Stimulated activated CD8-positive, alpha-beta memory T cell treated with anti-CD3 and anti-CD28 coated beads, Interleukin-7, amount 100 ng/mL, for 4 hours (primary cell): ENCODE data around the gene TIAM1.
A peak's percentile ranks its signal among the peaks of the same experiment; 100 is the strongest.

Source experiments
- DNase-seq, 2 donors: peaks; one replicate each; pipeline ENCODE4 v3.0.0-alpha.2; 2020; ENCODE audit warnings: low read depth in 2 of 2

The TIAM1 gene

DNA sequence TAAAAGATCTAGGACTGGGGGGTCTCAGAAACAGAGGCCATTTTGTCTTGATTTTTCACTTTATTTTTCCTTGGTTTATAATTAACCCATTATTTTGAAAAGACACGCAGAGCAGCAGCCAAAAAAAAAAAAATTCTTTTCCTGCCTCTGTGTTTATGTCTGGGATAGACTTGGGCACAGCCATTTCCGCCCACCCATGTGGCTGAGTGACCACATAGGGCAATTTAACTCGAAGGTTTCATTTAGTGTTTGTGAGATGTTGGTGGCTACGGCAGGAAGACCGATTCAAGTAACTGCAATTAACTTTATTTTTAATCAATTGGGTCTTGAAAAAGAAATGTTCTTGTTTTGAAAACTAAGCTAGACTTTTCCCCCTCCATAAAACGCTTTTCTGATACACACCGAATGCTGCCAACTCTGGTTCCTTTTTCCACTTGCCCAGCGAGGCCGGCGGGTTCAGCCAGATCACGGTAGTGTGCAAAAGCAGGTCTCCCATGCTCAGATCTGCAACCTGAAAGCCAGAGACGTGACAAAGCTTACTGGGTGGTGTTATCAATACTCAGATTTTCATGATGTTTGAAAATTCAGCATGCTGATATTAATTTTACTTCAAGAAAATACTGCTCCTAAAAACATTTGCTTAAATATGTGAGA is 208.4 kb downstream of the TIAM1 start:
- DNase-seq = no peak

DNA sequence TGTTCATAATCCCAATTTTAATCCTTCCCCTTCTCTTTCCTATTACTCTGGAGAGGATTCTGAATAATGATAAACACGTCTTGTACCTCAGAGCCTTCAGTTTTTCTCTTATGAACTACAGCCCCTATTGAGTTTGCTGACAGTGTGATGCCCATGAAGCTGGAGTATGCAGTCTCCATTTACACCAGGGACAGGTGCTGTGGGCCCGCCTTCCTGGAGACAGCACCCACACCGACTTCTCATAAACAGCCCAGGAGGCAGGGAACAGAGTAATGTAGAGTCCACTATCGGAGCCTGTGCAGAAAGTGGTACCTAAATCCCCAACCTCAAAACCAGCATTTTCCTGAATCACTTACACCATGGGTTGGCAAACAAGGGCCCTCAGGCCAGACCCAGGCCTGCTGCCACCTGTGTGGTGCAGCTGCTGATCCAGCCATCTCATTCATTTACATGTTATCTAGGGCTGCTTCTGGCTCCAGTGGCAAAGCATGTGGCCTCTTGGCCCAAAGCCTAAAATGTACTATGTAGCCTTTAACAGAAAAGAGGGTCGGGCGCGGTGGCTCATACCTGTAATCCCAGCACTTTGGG is 210.7 kb downstream of the TIAM1 start:
- no peak for DNase-seq

DNA sequence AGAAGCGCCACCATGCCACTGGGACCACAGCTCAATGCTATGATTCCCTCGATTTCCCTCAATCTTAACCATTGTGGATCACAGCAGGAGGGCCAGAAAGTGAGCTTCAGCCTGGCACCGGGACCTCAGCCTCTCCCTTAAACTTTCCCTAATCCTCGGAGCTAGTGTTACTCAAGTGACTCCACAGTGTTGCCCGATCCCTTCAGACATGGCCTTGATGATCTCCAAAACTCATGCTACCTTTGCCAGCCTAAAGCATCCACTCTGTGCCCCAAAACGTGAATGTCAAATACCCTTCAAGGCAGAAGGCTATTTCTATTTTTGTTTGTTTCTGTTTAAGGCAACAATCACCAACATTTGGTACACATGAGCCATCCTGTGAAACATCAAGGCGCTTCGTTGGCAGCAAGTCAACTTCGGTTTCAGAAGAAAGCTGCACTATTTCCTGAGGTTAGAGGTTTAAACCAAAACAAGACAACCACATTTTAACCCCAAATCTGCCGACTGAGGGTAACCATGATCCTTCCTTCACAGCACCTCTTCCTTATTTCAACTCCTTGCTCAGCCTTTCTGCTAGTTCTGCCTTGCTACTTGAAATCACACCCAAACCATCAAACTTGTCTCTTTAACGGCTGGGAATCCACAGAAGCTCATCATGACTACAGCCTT is 211.4 kb downstream of the TIAM1 start:
- DNase-seq = peak; percentile 19 to 55

DNA sequence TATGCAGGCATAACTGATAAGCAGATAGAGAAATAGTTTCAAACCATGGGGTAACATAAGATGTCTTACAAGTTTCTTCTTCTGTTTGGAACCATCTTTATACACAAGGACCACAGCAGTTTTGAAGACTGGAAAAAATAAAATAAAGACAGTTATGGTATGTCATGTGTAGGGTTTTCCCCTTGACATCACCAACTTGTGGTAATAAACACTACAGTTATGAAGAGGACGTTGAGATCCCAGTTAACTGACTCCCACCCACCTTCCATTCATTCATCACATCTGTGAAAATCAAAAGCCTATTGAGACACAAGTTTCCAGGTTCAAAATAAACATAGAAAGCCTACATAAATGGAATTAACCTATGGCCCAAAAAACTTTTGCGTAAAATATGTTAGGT is 213.2 kb downstream of the TIAM1 start:
- DNase-seq = no peak

DNA sequence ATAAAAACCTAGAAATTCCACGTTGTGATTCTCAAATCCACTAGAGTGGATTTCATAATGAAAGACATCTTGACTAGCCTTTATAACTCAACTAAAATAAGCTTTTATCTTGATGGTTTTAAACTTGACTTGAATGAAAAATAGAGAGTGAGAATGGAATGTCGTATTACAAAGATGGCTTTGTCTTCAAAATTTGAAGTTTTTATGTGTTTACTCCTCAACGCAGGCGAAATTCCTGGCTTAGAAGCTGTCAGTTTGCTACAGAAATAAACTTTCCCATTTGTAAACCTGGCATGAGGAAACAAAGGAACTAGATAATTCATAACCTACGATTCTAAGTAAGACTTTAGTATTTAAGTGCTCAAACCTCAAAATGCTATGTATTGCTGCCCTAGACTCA is 215.8 kb downstream of the TIAM1 start:
- no peak for DNase-seq

DNA sequence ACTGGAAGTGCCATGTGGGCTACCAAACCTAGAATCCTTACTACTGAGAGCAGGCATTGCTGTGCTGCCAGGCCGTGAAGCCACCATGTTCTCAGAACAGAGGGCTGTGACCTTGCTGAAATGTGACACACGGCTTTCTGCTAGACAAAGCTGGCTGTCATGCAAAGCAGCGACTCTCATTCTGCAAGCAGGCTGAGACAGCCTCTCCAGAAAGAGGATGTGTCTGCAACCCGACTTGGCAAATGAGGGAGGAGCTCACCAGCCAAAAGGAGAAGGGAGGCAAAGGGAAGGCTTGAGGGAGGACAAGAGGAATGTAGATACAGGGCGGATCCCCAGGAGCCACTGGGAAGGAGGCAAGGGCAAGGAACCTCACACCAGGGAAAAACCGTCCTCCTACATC is 220.1 kb downstream of the TIAM1 start:
- no peak for DNase-seq

DNA sequence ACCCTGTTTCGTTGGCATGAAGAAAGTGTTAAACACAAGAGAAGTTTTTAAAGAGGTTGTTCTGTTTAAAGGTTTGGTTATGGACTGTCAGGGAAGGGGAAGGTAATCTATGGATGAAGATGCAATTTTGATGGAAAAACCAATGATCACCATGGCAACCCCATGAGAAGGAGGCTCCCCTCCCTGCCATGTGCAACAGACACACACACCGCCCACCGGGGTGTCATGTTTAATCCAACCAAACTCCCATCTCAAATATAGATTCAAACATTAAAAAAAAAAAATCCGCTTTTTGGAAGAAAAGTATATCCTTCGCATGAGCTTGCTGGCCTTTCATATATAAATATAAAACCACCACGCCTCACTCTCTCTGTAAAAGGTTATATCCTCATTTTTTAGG is 224.9 kb downstream of the TIAM1 start:
- DNase-seq = no peak

DNA sequence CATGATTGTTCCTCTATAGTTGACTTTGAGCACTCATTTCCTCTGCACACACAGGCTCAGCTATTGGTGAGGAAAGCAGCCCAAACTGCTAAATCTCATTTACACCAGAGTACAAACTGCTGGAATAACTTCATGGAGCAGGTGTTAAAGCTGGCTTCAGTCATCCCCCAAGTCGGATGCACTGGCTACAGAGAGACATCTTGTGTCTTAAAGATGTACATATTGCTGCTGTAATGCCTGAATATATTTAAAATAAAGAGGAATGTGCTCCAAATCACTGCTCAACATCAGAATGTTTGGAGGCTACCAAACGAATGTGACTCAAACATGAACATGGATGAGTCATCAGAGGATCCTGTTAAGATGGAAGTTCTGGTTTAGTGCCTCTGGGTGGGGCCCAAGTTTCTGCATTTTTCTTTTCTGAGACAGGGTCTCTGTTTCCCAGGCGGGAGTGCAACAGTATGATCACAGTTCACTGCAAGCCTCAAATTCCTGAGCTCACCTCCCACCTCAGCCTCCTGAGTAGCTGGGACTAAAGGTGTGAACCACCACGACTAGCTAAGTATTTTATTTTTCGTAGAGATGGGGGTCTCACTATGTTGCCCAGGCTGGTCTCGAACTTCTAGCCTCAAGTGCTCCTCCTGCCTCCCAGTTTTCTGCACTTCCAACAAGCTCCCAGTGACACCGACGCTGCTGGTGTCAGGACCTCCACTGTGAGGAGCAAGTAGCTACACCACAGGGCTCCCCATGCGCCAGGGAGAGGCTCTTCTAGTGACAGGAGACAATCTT is 226.7 kb downstream of the TIAM1 start:
- DNase-seq = no peak

DNA sequence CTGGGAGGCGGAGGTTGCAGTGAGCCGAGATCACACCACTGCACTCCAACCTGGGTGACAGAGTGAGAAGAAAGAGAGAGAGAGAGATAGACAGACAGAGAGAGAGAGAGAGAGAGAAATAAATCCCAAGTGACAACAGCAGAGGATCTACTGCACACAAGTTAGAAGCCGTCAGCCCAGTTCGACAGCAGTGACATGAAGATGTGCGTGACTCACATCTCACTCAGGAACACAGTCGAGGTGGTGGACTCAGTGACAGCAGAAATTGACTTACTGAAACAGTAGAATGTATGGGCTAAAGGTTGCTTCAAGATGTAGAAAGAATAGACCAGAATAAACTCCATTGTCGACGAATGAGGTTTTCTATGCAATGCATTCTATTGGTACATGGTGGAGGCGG is 228.8 kb downstream of the TIAM1 start:
- DNase-seq = no peak

DNA sequence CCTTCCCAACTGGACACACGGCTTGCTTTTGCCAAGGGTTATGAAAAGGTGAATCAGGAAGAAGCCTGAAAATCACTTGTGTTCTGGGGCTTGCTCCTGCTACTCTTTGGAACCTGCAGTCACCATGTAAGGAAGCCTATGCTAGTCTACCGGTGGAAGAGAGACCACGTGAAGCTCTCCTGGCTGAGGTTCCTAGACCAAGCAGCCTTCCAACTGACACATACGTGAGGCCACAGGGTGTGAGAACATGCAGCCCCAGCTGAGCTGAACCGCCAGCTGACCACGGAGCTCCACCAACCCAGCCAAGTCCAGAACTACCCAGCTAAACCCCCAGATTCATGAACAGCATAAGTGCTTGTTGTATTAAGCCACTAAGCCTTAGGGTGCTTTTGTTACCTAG is 233.0 kb downstream of the TIAM1 start:
- no peak for DNase-seq

DNA sequence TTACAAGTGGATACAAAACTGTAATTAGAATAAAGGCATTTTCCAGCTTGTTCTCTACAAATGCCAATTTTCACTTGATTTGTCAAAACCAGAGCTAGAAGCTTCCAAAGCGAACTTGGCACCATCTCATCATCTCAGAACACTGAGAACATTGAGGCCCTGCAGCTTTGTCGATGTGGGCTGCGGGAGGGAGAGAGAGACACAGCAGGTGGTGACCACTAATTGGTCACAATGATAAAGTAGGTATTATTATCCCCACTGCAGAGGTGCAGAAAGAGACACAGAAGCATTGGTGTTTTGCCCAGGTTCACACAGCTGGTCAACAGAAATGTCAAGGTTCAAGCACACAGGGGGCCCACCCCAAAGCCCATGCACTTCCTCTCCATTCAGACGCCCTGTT is 233.6 kb downstream of the TIAM1 start:
- no peak for DNase-seq

DNA sequence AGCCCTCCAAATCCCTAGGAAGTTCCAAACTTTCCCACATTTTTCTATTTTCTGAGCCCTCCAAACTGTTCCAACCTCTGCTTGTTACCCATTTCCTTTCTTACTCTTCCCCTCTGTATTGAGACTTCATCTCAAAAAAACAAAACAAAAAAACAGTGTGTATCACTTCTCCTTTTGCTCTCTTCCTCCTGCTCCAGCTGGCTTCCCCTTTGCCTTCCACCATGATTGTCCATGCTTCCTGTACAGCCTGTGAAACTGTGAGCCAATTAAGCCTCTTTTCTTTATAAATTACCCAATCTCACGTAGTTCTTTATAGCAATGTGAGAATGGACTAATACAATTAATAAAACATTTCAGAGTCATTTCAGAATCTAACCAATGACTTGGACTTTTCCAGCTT is 236.2 kb downstream of the TIAM1 start:
- no peak for DNase-seq

DNA sequence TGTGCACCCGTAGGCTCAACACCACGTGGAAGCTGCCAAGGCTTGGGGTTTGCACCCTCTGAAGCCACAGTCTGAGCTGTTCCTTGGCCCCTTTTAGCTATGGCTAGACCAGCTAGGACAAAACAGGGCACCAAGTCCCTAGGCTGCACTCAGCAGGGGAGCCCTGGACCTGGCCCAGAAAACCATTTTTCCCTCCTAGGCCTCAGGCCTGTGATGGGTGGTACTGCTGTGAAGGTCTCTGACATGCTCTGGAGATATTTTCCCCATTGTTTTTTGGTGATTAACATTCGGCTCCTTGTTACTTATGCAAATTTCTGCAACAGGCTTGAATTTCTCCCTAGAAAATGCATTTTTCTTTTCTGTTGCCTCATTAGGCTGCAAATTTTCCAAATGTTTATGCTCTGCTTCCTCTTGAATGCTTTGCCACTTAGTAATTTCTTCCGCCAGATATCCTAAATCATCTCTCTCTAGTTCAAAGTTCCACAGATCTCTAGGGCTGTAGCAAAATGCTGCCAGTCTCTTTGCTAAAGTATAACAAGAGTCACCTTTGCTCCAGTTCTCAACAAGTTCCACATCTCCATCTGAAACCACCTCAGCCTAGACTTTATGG is 236.8 kb downstream of the TIAM1 start:
- DNase-seq = no peak

DNA sequence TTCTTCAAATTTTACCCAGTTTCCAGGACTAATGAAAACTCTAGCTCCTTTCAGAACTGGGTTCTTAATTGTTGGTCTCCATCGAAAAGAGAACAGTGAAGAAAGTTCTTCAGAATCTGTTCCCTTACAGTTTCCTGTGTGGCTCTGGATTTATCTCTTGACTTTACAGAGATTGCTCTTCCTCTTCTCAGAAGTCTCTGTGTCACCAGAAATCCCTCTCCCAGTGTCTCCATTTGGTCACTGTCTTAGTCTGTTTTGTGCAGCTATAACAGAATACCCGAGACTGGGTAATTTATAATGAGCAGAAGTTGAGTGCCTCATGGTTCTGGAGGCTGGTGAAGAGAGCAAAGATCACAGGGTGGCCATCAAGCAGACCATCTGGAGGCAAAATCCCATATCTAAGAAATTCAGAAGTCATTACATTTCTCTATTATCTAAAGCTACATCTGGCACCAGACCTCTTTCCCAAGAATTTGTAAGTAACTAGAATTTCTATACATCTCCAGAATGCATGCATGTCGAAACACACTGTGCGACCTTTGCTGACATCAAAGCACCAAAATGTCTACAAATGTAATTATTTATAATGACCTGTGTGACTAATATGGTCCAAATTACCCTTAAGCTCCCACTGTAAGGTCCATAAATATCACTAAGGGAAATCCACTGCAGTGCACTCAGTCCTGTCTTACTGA is 240.3 kb downstream of the TIAM1 start:
- no peak for DNase-seq

DNA sequence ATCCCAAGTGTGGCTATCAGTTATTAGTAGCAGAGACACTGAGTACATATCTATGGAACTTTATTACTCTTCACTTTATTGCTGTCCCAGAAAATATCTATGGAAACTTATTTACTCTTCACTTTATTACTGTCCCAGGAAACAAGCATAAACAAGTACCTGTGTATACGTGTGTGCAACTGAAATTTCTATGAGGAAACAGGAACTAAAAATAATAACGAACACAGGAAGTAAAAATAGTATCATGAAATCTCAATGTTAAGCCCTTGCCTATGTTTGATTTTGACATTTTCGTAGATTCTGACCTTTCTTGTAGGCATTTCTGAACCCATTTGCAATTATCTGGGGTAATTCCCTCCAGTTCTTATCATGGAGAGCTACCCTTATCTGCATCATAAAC is 240.9 kb downstream of the TIAM1 start:
- DNase-seq = no peak

DNA sequence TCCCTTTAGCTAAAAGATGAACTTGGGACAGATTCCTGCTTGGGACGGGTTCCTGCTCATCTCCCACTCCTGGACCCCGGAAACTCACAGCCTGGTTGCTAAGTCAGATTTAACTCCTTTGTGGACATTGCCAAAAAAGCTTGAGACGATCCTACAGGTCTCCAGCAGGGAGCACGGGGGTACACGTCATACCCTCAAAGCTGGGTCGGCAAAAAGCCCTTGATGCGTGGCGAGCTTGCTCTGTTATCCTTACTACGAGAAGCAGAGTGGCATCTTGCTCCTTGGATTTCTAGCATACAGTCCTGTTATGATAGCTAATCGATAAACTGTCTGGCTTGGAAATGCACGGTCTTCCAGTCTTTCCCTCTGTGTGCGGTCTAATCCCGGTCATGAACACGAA is 244.9 kb downstream of the TIAM1 start:
- DNase-seq = no peak

DNA sequence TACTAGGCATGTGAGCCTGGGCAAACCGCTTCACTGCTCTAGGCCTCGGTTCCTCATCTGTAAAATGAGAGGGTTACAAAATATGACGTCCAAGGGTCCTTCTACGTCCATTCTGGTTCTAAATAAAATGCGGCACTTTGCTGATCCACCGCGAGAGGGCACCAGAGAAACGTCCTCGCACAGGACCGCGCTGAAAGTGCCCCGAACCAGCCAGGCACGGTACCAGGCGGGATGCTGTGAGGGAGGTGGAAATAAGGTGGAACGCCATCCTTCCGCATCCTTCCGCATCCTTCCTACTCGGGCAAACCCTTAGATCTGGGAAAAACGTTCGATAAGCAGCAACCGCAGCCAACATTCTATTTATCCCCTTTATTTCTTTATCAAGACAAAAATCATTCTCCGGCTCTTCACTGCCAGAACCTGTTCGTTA is 245.5 kb downstream of the TIAM1 start:
- DNase-seq = peak; percentile 46 to 58

DNA sequence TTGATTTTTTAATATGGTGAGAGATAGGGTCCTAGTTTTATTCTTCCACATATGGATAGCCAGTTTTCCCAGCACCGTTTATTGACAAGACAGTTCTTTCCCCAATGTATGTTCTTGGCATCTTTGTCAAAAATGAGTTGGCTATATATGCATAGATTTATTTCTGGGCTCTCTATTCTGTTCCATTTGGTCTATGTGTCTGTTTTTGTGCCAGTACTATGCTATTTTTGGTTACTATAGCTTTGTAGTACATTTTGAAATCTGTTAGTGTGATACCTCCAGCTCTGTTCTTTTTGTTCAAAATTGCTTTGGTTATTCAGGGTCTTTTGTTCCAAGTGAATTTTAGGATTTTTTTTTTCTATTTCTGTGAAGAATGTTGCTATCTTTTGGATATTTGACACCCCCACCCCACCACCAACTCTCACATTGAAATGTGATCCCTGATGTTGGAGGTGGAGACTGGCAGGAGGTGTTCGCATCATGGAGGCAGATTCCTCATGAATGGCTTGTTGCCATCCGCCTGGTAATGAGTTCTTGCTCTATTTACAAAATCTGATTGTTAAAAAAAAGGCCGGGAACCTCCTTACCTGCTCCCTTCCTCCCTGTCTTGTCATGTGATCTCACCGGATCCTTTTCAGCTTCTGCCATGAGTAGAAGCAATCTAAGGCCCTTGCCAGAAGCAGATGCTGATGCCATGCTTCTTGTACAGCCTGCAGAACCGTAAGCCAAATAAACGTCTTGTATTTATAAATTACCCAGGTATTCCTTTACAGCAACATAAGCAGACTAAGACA is 251.0 kb downstream of the TIAM1 start:
- DNase-seq = no peak

DNA sequence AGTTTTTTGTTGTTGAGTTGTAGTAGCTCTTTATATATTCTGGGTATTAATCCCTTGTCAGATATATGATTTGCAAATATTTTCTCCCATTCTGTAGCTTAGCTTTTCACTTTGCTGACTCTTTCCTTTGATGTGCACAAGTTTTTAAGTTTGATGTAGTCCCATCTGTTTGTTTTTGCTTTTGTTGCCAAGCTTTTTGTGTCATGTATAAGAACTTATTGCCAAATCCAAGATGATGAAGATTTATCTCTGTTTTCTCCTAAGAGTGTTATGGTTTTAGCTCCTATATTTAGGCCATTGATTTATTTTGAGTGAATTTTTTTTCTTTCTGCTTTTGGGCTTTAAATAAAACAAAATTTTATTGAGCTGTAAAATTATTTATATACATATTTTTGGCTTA is 253.7 kb downstream of the TIAM1 start:
- DNase-seq = no peak

DNA sequence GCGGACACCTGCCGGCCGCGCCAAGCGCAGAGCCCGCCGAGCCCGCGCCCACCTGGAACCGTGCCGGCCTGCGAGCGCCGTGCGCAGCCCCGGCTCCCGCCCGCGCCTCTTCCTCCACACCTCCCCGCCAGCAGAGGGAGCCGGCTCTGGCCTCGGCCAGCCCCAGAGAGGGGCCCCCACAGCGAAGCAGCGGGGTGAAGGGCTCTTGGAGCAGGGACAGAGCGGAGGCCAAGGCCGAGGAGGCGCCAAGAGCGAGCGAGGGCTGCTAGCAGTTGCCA is 255.6 kb downstream of the TIAM1 start:
- DNase-seq = no peak
